Uterus (tissue), 2 donors: Measurements from ENCODE around the gene DMKN.

ENCODE experiments used
- POLR2A ChIP-seq, 2 donors: fragments of 450-650 bp; IDR thresholded peaks; one replicate each; pipeline ENCODE4 v1.6.1; 2016; ENCODE audit warnings: antibody characterized with exemption in 2 of 2, mild to moderate bottlenecking in 1 of 2, moderate library complexity in 1 of 2
- TF ChIP-seq, protein P1 (sequence below), 4 experiments: fragments of 200-600 bp in 2 of 4; fragments of 450-650 bp in 2 of 4; sonication (generic) in 2 of 4; IDR thresholded peaks; one replicate each; pipeline ENCODE4 v1.5.1; 2016 to 2019; ENCODE audit warnings: antibody characterized with exemption in 4 of 4, mild to moderate bottlenecking in 2 of 4, moderate library complexity in 1 of 4

GRCh38 chr19:35458731-35459391 lies 54.6 kb downstream of the DMKN start:
- TF ChIP-seq POLR2A (IDR thresholded peaks at IDR 0.05) = no peak
- TF ChIP-seq, protein P1, sequence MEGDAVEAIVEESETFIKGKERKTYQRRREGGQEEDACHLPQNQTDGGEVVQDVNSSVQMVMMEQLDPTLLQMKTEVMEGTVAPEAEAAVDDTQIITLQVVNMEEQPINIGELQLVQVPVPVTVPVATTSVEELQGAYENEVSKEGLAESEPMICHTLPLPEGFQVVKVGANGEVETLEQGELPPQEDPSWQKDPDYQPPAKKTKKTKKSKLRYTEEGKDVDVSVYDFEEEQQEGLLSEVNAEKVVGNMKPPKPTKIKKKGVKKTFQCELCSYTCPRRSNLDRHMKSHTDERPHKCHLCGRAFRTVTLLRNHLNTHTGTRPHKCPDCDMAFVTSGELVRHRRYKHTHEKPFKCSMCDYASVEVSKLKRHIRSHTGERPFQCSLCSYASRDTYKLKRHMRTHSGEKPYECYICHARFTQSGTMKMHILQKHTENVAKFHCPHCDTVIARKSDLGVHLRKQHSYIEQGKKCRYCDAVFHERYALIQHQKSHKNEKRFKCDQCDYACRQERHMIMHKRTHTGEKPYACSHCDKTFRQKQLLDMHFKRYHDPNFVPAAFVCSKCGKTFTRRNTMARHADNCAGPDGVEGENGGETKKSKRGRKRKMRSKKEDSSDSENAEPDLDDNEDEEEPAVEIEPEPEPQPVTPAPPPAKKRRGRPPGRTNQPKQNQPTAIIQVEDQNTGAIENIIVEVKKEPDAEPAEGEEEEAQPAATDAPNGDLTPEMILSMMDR (IDR thresholded peaks at IDR 0.05) = no peak
